HCT116 (cell line): Measurements from ENCODE around the gene HAAO.

Experiments used
- CEBPB ChIP-seq: IDR thresholded peaks from 2 replicates; pipeline ENCODE4 v1.6.1; 2012; ENCODE audit warnings: low read depth
- CTCF ChIP-seq, 3 experiments: fragments of 200-600 bp in 1 of 3; sonication (generic) in 1 of 3; IDR thresholded peaks in 2 of 3; conservative IDR thresholded peaks in 1 of 3; 2 replicates each; pipeline ENCODE4 v1.5.1; 2012 to 2017; ENCODE audit warnings: low read depth in 2 of 3, low read length in 2 of 3, antibody characterized with exemption in 1 of 3, borderline replicate concordance in 1 of 3, control low read depth in 1 of 3, mild to moderate bottlenecking in 1 of 3, mixed read lengths in 1 of 3, mixed run types in 1 of 3, moderate library complexity in 1 of 3; ENCODE audit not compliant: insufficient read depth in 1 of 3
- EZH2phosphoT487 ChIP-seq: fragments of 200-600 bp; IDR thresholded peaks from 2 replicates; pipeline ENCODE4 v1.6.1; 2018; ENCODE audit warnings: antibody characterized with exemption, borderline replicate concordance
- POLR2A ChIP-seq: IDR thresholded peaks from 2 replicates; pipeline ENCODE4 v1.7.0; 2011; ENCODE audit warnings: borderline replicate concordance; ENCODE audit not compliant: insufficient read depth, insufficient read length; ENCODE audit errors: extremely low read depth
- POLR2AphosphoS5 ChIP-seq: IDR thresholded peaks from 2 replicates; pipeline ENCODE4 v1.6.1; 2011; ENCODE audit warnings: mild to moderate bottlenecking, low read depth, low read length, moderate library complexity
- REST ChIP-seq: IDR thresholded peaks from 2 replicates; pipeline ENCODE4 v1.6.1; 2012; ENCODE audit warnings: low read depth
- TCF7L2 ChIP-seq: IDR thresholded peaks from 2 replicates; pipeline ENCODE4 v1.7.0; 2011; ENCODE audit warnings: borderline replicate concordance, inconsistent platforms; ENCODE audit not compliant: insufficient read depth, insufficient read length; ENCODE audit errors: extremely low read depth

- TF ChIP-seq POLR2AphosphoS5 (no peak), POLR2A (no peak), CTCF (IDR thresholded peaks at IDR 0.05 in 2 of 3, conservative IDR thresholded peaks at IDR 0.05 in 1 of 3; ENCODE audit: borderline replicate concordance in 1 of 3, insufficient read depth in 1 of 3, low read depth in 2 of 3, low read length in 2 of 3) (no peak), CEBPB (no peak), REST (no peak), TCF7L2 (no peak), EZH2phosphoT487 (no peak)
Observed at GRCh38 chr2:42743659-42743990, 48.8 kb downstream of the HAAO start.
